ENCODE results near the gene STX11.
A peak's percentile ranks its signal among the peaks of the same experiment; 100 is the strongest.

The STX11 gene

DNA sequence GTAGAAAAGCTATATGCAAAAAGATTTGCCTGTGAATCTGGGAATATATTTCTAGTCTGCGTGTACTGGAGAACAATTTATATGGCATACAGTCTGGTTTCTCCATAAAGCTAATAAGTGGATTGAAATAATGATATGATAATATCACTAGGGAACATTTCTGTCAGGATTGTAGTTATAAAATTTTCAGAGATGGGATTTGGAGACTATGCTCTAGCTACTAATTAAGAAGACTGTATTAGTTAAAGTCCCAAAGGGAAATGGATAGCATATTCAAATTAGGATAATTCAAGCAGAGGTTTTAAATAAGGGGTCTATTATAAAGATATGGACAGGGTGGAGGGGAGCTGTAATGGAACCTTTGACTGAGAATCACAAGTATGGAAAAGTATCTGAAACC is 7.2 kb upstream of the STX11 start:
- no peak for DNase-seq

DNA sequence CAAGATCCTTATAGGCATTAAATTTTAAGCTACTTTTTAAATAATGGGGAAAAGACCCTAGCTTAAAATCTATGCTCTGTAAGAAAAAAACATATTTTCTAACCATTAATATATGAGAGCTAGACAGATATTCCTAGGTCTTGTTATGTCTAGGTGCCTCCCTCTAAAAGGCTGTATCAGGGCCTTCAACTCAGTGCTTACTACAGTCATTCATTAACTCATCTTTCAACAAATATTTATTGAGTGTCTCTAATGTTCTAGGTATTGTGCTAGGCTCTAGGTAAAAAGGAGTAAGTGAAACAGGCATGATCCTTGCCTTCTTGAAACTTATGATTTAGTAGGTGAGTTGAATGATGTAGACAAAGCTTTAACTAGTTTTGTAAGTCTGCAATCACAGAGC is 6.4 kb upstream of the STX11 start:
- DNase-seq = no peak

DNA sequence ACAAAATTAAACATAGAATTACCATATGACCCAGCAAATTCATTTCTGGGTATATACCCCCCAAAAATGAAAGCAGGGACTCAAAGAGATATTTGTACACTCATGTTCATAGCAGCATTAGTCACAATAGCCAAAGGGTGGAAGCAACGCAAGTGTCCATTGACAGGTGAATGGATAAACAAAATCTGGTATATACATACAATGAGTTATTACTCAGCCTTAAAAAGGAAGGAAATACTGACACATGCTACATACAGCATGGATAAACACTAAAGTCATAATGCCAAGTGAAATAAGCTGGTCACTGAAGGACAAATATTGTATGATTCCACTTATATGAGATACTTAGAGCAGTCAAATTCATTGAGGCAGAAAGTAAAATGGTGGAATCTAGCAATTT is 5.3 kb upstream of the STX11 start:
- no peak for DNase-seq

DNA sequence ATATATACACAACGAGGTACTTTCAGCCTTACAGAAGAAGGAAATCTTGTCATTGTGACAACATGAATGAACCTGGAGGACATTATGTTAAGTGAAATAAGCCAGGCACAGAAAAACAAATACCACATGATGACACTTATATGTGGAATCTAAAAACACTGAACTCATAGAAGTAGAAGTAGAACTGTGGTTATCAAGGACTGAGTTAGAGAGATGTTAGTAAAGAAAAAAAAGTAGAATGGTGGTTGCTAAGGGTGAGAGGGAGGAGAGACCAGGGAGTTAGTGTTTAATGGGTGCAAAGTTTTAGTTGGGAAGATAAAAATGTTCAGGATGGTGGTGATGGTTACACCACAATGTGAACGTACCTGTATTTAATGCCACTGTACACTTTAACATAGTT is 4.8 kb upstream of the STX11 start:
- DNase-seq = no peak

DNA sequence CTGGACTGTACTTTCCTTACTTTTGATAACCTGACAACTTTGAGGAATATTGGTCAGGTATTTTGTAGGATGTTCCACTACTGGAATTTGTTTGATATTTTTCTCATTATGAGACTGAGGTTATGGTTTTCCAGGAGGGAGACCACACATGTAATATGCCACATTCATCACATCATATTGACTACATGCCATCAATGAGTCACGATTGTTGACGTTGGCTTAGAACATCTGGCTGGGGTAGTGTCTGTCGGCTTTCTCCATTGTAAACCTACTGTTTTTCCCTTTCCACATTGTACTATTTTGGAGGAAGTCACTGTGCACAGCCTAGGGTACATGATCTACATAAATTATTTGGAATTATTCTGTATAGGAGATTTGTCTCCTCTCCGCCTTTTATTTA is 1.4 kb upstream of the STX11 start:
- no peak for DNase-seq

DNA sequence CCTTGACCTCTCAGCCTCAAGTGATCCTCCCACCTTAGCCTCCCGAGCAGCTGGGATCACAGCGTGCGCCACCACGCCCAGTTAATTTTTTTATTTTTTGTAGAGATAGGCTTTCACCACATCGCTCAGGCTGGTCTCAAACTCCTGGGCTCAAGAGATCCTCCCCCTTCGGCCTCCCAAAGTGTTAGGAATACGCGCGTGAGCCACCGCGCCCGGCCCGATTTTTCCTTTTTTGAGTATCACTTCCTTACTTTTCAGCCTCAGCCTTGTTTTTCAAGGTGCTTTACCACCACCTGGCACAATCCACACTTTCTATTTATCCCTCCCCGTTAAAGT is 791 bp upstream of the STX11 start:
- no peak for DNase-seq

DNA sequence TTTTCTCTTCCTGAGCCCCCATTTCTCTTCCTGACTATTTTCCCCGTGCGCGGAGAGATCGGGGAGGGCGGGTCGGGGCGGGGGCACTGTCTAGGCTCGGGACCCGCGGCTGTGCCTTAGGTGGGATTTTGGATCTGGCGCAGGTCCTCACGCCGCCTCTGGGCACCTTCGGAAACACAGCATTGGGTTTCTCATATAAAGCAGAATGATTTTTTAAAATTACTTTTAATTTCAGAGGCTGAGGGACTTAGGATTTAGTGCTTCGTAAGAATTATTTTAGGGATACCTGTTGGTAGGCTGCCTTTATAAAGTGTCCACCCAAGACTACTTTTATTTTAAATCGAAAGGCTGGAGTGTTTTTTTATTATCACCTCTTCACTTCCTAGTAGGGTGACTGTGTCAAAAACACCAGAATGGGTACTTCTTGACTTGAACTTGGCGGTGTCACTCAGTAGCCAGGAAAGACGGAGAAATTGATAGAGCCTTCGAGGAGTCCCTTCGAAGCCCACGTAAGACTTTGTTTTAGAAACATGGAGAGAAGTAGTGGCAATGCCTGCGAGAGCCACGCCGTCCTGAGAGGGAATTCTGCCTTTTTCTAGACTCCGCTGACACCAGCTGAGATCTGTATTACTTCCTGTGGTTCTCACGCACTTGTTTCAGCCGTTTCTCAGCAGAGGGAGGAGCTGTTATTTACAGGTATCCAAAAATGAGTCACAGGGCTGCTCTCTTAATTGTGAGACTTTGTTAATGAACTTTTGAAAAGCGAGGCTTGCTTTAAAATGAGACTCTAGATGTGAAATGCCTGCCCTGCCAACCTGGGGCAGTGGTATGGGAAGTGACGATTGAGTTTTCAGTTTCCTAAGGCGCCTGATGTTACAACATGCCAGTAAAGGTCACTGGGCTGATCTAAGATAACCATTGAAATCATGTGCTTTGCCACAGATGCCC is 667 bp downstream of the STX11 start:
- peak; percentile 94 for DNase-seq

DNA sequence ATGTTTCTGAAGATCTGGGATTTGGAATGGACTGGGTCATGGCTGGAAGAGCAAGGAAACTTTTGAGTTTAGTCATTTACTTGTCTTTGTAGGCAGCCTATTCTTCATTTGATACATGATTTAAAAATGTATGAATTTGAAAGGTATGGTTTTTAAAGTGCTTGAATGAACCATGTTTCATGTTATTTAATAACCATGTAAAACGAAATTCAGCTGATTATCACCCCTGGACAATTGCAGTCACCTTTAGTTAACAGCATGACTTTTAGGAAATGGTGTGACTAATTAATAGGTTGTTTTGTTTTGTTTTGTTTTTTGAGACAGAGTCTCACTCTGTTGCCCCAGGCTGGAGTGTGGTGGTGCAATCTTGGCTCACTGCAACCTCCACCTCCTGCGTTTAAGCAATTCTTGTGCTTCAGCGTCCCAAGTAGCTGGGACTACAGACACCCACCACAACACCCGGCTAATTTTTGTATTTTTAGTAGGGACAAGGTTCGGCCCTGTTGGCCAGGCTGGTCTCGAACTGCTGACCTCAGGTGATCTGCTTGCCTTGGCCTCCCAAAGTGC is 2.1 kb downstream of the STX11 start:
- peak; percentile 11 for DNase-seq

DNA sequence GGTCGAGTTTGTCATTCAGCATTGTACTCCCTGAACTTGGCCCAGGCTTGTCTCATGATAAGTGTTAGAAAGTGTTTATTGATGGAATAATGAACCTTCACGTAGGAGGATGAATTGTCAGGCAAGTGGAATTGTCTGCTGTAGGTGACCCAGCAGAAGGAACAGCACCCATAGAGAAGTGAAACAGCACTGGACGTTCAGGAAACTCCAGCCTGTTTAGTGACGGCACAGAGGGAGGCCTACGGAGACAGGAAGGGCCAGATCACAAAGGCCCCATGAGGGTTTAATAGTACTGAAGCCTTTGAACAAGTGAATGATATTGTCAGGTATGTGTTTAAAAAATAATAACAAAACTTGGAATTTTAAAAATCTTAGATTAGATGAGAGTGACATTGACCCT is 2.9 kb downstream of the STX11 start:
- DNase-seq = no peak

DNA sequence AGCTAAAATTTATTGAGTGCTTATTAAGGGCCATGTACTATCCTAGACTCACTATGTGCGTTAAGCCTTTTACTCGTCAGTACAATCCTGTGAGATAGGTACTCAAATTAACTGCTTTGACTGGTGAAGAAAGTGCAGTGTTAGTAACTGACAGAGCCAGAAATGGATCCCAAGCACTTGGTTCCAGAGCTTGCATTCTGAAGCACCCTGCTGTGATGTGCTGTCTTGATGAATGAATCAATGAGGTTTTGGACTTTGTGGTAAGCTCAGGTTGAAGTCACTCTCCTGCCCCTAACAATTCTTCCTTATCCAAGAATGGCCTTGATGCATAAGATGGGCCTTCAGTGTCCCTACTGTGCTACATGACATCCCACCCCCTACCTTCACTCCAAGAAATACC is 3.7 kb downstream of the STX11 start:
- no peak for DNase-seq

DNA sequence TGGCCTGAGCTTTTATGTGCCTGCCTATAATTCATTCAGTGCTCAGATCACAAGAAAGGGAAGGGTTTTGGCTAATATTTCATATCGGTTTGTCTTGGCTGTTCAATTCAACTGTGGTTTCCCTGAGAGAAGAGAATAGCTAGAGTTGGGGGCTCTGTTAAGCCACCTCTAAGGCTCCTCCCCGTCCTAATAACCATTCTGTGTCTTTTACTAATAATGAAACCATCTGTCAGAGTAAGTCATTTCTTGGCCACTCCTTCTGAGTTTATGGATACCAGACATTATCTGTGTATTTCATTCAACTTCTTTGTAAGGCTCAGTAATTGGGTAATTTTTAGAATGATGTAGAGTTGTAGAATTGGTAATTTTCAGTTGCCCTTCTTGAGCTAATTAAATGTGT is 5.2 kb downstream of the STX11 start:
- peak; percentile 55 for DNase-seq

DNA sequence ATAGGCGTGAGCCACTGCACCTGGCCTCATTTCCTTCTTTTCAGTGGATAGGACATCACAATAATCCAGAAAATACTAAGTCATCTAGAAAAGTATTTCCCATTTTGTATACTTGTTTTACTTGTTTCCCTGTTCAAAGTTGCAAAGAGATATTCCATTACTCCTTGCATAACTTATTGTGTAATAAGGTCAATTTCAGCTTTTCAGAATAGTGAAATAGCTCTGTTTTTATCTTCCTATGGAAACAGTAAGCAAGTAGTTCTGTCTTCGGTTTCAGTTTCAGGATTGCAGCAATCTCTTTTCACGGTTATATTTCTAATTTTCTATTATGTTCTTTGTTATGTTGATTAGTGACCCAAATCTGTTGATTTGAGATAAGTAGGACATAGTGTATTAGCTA is 6.0 kb downstream of the STX11 start:
- DNase-seq = peak; percentile 32

DNA sequence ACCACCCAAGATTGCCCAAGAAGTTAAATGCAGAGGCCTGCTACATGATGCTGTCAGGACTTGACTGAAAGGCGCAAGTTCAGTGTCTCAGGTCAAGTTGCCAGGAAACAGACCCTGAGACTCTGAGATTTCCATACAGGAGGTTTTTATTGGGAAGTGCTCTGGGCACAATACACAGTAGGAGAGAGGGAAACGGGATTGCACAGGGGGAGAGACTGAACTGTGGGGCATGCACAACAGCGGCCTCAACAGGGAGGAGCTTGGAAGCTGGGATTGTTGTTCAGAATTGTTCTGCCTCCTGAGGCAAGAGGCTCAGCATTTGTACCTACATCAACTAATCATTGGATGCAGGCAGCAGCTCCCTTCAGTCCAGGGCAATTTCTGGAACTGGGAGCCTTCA is 6.7 kb downstream of the STX11 start:
- no peak for DNase-seq

DNA sequence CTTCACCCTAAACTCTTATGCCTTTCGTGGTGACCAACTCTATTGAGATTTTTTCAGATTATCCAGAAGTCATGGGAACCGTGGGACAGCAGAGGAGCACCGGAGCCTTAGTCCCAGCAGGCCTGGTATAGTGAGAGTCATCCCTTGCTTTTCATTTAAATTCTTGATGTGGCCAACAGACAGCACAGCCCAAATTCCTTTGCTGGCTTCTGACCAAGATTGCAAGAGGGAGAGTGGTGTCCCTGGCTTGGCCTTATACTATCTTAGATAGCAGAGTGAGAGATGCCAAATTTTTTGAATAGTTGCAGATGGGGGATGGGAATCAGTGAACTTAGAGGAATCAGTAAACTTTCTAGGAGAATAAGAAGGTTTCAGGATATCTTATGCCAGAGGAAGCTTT is 7.8 kb downstream of the STX11 start:
- DNase-seq = no peak

DNA sequence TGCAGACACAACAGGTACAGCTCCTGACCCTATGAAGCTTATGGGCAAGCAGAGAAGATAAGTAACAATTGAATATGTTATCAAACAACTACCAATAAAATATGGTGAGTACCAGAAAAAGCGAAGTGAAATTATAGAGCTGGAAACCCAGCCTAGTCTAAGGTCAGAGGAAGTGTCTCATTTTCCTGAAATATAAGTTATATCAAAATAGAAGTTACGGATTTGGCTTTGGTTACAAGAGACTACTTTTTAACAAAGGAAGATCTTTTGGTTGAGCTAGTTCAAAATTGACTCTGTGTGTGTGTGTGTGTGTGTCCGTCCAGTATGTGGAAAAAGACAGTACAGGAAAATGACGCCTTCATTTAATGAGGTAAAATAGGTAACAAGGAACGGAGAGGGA is 8.9 kb downstream of the STX11 start:
- no peak for DNase-seq

DNA sequence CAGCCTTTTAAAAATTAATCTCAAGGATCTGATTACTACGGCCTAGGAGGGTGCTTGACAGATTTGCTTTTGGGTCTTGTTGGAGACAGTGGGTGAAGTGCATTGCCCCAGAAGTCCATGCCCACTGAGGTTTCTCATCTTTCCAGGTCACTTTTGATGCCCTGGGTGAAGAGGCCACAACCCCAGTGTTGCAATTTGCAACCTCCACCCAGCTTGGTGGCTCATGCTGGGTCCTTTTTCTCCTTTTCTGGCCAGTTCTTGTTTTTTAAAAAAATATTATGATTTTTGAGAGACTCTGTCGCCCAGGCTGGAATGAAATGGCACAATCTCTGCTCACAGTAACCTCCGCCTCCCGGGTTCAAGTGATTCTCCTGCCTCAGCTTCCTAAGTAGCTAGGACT is 9.4 kb downstream of the STX11 start:
- DNase-seq = no peak

DNA sequence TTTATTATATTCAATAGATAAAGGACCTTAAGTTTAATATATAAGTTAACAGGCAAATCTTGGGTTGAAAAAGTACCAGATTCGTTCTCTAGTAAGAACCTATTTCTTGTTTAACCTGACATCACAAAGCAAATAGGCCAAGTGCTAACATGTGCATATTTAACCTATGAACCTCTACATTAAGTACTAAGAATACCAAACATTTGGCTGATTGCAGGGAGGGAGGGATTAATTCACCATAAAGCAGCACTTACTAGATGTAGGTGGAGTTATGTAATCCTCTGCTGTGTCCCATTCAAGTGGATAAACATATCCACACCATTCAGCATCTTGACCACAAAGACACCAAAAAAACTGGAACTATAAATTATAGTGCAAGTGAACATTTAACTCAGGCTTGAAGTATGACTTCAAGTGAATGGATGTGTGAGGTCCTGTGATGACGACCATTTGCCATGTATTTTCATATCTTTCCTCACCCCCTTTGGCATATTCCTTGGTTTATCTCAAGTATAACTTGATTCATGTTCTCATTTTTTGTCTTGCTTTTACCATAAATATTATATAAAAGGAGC is 10.2 kb downstream of the STX11 start:
- DNase-seq = no peak

DNA sequence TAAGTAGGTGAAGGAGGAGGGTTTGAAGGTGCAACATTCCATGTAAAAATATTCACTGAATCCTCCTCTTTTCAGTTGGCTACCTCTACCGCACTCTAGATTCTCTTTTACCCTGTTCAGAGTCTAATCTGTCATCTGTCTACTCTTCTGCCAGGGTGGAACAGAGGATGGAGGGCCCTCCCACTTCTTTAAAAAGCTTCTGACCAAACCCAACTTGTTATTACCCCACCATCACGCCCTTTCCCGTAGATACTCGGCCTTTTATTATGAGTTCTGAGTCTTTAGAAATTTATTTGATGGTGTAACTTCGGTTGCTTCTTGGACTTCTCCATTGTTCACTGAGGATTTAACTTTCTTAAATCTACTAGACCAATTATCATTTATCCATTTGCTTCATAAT is 11.7 kb downstream of the STX11 start:
- DNase-seq = no peak

DNA sequence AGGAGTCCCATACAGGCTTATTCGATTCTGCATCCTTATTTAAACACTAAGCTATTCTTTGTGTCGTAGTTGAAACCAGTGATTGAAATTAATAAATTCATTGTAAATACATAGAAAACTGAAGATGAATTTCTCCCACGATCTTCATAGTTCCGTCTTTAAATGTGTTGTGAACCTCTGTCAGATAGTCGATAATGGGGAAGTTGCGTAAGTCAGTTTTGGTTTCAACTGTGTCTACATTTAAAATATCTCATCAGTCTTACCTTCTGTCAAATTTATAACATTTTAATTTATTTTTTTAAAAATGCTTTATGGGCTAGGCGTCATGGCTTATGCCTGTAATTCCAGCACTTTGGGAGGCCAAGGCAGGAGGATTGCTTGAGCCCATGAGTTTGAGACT is 12.7 kb downstream of the STX11 start:
- no peak for DNase-seq

DNA sequence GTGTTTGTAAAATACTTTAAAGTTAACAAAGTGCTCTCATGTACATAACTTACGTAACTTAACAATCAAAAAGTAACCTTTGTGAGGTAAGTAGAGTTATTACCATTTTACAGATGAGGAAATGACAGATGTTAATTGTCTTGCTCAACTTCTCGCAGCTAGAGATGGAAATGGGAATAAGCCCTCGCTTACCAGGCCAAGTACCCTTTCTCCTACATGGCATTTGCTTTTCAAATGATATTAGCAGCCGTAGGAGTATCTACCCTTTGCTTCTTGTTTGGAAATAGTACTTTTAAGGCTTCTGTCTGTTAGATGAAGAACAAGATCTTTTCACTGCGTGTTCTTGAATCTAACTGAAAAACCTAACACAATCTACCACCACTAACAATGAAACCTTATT is 15.5 kb downstream of the STX11 start:
- DNase-seq = no peak

DNA sequence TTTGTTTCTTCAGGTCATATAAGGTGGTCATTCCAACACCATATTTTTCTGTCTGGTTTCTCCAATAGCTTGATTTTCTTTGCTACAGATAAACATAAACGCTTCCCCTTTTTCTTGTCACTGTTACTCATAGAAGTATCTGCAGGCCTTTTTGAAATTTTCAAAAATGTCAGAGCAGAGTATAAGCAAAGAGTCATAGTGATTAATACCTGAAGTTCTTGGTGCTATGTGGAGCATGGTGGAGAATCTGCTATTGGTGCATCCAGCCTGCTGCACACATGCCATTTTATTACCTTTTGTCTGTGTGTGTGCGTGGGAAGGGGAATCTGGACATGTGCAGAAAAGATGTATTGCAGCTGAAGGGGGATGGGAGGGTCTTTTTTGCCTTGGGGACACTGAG is 19.7 kb downstream of the STX11 start:
- no peak for DNase-seq

DNA sequence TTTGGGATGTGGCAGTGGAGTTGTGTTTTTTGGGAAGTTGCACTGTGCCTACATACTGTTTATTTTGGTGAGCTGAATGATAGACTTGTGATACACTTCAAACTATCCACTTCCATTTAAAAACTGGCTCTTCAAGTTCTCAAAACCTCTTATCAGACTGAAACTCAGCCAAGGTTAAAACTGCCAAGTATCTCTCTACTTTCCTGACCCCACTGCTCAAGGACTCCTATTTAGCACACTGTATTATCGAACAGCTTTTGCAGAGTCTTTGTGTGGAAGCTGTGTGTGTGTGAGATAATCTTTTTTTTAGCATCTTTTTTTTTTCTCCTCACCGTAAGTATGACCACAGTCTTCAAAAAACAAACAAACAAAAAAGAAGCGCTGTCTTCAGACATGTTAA is 21.1 kb downstream of the STX11 start:
- DNase-seq = no peak

DNA sequence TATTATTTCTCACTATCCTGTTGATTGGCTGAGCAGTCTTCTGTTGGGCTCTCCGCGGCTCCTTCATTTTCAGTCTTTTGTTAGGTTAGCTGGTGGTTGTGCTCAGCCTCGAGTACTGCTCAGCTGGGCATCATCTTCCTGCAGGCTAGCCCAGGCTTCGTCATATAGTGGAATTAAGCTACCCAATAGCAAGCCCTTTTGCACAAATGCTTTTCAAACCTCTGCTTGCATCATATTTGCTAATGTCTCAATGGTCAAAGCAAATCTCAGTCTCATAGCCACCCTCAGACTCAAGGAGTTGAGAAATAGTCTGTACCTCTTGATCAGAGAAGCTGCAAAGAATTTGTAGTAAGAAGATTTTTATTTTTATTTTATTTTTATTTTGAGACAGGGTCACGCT is 23.7 kb downstream of the STX11 start:
- no peak for DNase-seq

DNA sequence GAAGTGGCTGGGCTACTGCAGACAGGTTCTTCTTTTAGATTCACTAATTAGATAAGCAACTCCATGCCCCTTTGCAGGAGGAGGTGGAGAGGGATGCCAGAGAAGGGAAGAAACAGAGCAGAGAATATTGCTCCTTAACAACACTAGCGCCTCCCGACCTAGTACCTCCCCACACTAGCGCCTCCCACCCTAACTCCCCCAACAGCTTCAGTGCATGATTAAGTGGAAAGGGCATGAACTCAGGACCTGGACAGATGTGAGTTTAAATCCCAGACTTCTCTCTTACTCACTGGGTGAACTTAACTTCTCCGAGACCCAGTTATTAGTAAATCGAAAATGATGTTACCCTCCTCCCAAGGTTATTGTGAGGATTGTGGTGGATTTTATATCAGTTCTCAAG is 25.7 kb downstream of the STX11 start:
- DNase-seq = no peak

DNA sequence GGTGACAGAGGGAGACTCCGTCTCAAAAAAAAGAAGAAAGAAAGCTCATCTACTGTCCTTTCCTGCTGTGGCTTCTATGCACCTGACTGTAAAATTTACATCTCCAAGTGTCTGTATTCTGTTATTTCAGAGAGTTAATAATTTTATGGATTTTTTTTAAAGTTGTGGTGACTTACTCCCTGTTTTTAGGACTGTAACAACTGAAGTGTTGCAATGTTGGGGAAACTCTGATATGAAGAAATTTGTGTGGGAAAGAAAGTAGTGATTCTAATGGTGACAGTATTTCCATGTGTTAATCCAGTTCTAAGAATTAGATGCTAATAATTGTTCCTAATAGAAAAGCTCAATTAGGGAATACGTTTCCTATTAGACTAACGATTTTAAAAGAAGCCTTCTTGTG is 27.4 kb downstream of the STX11 start:
- DNase-seq = no peak

Data from activated CD4-positive, alpha-beta T cell treated with anti-CD3 and anti-CD28 coated beads, Interleukin-2, Interleukin-6, amounts not matched to agents 100 ng/mL and 50 ng/mL, durations not matched to agents 16 hours and 8 hours (primary cell).